Breast epithelium (tissue), 3 donors: ENCODE measurements around the gene FAM151A.

ENCODE experiments used
- POLR2A ChIP-seq: fragments of 450-650 bp; IDR thresholded peaks from one replicate; pipeline ENCODE4 v1.6.1; 2016; ENCODE audit warnings: antibody characterized with exemption, mild to moderate bottlenecking, moderate library complexity
- TF ChIP-seq, protein P1 (sequence below), 3 donors: fragments of 450-650 bp; IDR thresholded peaks; one replicate each; pipeline ENCODE4 v1.5.1; 2016 to 2017; ENCODE audit warnings: antibody characterized with exemption in 3 of 3, mild to moderate bottlenecking in 3 of 3, moderate library complexity in 3 of 3

DNA sequence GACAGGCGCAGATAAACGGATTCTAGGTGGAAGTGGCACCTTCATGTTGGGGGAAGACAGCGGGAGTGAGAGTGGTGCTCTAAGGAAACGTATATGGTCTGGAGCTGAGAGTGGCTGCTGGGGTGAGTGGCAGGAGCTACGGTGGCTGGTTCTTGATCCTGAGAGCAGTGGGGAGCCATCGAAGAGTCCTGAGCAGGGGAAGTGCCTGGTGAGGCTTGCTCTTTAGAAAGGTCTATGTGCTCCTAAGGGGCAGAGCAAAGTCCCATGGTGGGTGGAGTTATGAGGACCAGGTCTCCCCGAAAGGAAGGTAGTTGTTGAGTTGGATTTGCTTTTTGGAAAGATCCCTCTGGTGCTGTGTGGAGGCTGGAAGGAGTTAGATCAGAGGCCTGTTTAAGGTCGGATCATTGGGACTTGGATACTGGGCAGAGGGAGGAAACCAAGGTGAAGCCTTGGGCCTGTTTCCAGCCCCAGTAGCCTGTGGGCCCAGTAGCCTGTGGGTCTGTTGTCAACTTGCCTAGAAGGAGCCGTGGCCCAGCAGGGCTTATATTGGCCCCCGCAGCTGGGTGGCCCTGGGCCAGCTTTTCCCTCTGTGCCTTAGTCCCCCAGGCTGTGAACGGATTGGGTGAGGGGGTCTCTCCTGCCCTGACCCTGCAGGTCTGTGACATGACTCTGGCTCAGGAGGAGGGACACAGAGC lies 42.3 kb downstream of the FAM151A start:
- TF ChIP-seq, protein P1, sequence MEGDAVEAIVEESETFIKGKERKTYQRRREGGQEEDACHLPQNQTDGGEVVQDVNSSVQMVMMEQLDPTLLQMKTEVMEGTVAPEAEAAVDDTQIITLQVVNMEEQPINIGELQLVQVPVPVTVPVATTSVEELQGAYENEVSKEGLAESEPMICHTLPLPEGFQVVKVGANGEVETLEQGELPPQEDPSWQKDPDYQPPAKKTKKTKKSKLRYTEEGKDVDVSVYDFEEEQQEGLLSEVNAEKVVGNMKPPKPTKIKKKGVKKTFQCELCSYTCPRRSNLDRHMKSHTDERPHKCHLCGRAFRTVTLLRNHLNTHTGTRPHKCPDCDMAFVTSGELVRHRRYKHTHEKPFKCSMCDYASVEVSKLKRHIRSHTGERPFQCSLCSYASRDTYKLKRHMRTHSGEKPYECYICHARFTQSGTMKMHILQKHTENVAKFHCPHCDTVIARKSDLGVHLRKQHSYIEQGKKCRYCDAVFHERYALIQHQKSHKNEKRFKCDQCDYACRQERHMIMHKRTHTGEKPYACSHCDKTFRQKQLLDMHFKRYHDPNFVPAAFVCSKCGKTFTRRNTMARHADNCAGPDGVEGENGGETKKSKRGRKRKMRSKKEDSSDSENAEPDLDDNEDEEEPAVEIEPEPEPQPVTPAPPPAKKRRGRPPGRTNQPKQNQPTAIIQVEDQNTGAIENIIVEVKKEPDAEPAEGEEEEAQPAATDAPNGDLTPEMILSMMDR (IDR thresholded peaks at IDR 0.05) = no peak
- no peak for TF ChIP-seq POLR2A
